Brain microvascular endothelial cell (primary cell): ENCODE results near the gene KLHDC1.
"Not testable (repeated sequence)": the region's sequence is repeated elsewhere in the genome, so short reads cannot be mapped to it uniquely, and the experiment has no call there.

Source experiments
- DNase-seq: peaks from one replicate; pipeline ENCODE4 v3.0.0-alpha.2; 2020
- H3K27ac ChIP-seq: fragments of 250-450 bp; sonication (Bioruptor Pico); 2 replicates; pipeline ENCODE4 v1.5.1; 2020; ENCODE audit warnings: mild to moderate bottlenecking, moderate library complexity
- H3K27me3 ChIP-seq: fragments of 250-450 bp; sonication (Bioruptor Pico); replicated peaks from 2 replicates; pipeline ENCODE4 v1.5.1; 2020; ENCODE audit warnings: mild to moderate bottlenecking
- H3K36me3 ChIP-seq: fragments of 250-450 bp; sonication (Bioruptor Pico); replicated peaks from 2 replicates; pipeline ENCODE4 v1.5.1; 2020; ENCODE audit warnings: mild to moderate bottlenecking
- H3K4me3 ChIP-seq: 2 replicates; pipeline ENCODE4 v1.5.1; 2011; ENCODE audit warnings: low read depth, mild to moderate bottlenecking, control low read depth, low read length, moderate library complexity
- CTCF ChIP-seq: IDR thresholded peaks from 2 replicates; pipeline ENCODE4 v1.5.1; 2011; ENCODE audit warnings: low read depth, mild to moderate bottlenecking, moderate library complexity, low read length, control low read depth, inconsistent platforms; ENCODE audit errors: missing control alignments
- in situ Hi-C: cut with HindIII; loops from 2 replicates; pipeline ENCODE4 v1.10.0; 2017; ENCODE audit warnings: low sequenced_read_pairs, low pct_ligation_motif_present

The KLHDC1 gene

DNA sequence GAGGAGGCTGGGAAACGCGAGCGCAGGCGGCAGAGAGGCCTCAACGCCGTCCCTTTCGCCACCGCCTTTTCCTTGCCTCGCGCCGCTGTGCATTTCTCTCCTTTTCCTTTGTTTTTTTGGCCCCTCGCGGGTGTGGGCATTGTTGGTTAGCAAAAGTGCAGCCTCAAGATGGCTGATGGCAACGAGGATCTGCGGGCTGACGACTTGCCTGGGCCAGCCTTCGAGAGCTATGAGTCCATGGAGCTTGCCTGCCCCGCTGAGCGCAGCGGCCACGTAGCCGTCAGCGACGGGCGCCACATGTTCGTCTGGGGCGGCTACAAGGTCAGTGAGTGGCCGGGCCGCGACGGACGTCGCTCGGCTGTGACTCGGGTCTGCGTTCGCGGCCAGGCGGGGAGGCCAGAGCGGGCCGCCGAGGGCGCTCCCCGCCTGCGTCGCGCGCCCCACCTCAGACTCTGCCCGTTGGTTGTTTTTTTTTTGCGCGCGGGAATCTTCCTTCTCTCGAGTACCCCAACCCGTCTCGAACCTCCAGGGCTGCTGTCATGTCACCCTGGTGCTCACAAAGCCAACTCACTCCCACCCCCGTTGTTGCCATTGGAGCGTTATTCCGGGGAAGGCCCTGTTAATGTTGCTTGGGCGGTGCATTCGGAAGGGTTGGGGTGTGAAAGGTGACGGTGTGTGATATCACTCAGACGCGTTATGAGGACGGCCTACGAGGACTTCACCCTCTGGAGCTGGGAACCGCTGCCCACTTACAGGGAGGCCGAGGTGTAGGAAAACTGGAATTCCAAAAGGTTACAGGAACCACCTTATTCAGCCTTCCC is 75.6 kb downstream of the KLHDC1 start:
- peak overlapping the region; percentile 96 for H3K4me3 ChIP-seq

GRCh38 chr14:49769171-49769570 is 76.3 kb downstream of the KLHDC1 start:
- peak; percentile 56 for DNase-seq
- Histone ChIP-seq H3K4me3 (peak overlapping the region; percentile 96), H3K36me3 (peaks cover 4% of the 10 kb centered on the region), H3K27me3 (no peaks in the 10 kb centered on the region), H3K27ac (peak overlapping the region; percentile 95)
- in situ Hi-C loops: no loop called here
- no peak for TF ChIP-seq CTCF

More for the DNA sequence above, 75.6 kb downstream of the KLHDC1 start:
- peak overlapping the region; percentile 95 for H3K27ac ChIP-seq
- DNase-seq: peak; percentile 39
- H3K27me3 ChIP-seq: no peaks in the 10 kb centered on the region
- TF ChIP-seq CTCF: no peak
- peaks cover 4% of the 10 kb centered on the region for H3K36me3 ChIP-seq
- in situ Hi-C loops: no loop called here

GRCh38 chr14:49769581-49770211 is 76.8 kb downstream of the KLHDC1 start:
- DNase-seq: no peak
- Histone ChIP-seq H3K4me3 (peak overlapping the region; percentile 96), H3K27me3 (no peaks in the 10 kb centered on the region), H3K36me3 (peaks cover 8% of the 10 kb centered on the region), H3K27ac (peak overlapping the region; percentile 95)
- TF ChIP-seq CTCF: no peak
- in situ Hi-C loops: no loop called here

DNA sequence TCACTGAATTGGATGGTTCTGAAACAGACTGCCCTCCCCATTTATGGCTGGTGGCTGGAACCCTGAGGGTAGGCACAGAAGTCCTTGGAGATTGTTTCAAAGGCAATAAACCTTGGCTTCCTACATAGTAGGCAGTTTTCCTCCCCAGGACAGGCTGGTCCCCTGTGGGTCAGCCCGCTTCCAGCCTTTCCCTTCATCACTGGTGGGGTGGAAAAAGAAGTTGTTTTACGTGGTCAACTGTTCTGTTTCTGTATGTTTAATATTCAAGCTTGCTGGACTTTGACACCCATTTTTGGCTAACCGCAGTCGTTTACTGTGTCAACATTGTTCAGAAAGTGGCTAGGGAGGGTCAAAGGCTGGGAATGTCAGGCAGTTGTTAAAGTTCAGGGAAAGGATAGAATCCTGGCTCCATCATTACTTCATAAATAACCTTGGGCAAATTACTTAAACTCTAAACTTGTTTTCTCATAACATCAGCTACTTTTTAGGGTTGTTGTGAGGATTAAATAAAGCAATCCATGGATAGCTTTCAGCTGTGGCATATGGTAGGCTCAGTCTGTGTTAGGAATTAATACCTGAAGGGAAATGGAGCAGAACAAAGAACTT is 77.4 kb downstream of the KLHDC1 start:
- Histone ChIP-seq H3K4me3 (peak overlapping the region; percentile 12), H3K36me3 (peaks cover 14% of the 10 kb centered on the region), H3K27me3 (no peaks in the 10 kb centered on the region), H3K27ac (no peak overlapping the region)
- DNase-seq: peak; percentile 60
- TF ChIP-seq CTCF: no peak
- in situ Hi-C loops: no loop called here

DNA sequence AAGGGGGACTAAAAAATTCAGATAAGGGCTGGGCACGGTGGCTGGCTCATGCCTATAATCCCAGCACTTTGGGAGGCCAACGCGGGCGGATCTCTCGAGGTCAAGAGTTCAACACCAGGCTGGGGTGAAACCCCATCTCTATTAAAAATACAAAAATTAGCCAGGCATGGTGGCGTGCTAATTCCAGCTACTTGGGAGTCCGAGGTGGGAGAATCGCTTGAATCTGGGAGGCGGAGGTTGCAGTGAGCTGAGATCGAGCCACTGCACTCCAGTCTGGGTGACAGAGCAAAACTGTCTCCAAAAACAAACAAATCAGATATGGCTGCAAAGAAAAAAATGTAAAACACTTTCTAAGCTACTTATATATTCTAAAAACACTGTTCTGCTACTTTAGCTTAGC is 78.8 kb downstream of the KLHDC1 start:
- H3K27ac ChIP-seq, DNase-seq, H3K27me3 ChIP-seq, in situ Hi-C loops, H3K4me3 ChIP-seq: not testable (repeated sequence)
- H3K36me3 ChIP-seq: peaks cover 21% of the 10 kb centered on the region

DNA sequence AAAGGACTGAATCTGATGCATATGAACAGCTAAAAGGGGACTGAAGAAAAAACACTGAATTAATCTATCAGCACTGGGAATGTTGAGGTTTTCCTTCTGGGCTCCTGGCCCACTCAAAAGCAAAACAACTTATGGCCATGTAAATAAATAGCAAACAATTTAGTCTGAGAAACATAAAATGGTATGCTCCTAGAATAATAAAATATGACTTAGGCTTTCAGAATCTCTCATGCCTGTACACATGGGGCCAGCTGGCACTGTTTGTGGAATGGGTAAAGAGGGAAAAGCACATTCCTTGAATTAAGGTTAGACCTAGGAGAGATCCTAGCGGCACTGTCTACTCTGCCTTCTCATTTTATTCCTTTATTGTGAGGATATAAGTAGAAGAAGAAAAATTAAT is 81.2 kb downstream of the KLHDC1 start:
- Histone ChIP-seq H3K27me3 (no peaks in the 10 kb centered on the region), H3K36me3 (peaks cover 39% of the 10 kb centered on the region), H3K4me3 (no peak overlapping the region), H3K27ac (no peak overlapping the region)
- no peak for TF ChIP-seq CTCF
- in situ Hi-C loops: no loop called here
- no peak for DNase-seq
